ENCODE measurements around the gene RPS6KC1. TPM values are rescaled to one million over a fixed set of nuclear protein-coding genes. Genes with fewer than 3 reads are reported as not detected.
A peak's percentile ranks its signal among the peaks of the same experiment; 100 is the strongest.

RPS6KC1 gene
- total RNA-seq, 4 donors from 2014 or later: 22.9 to 30.1 (median 26.7) TPM

GRCh38 chr1:213082420-213083111, 31.5 kb downstream of the RPS6KC1 start:
- H3K27ac ChIP-seq: no peak overlapping the region
- DNase-seq (ENCODE audit: low spot score in 2 of 2): no peak
- no peak overlapping the region for H3K4me3 ChIP-seq
- H3K36me3 ChIP-seq: peaks cover 0 to 91% (median 0%) of the 10 kb centered on the region in 3 donors
- TF ChIP-seq CTCF (IDR thresholded peaks at IDR 0.05): no peak
- no peak for TF ChIP-seq EP300 (IDR thresholded peaks at IDR 0.05)
- no peak for TF ChIP-seq POLR2A (IDR thresholded peaks at IDR 0.05)
- WGBS, 2 donors: 91 to 97% methylated on average over 2 of the region's 2 CpGs
- H3K9me3 ChIP-seq: no peaks in the 10 kb centered on the region
- no peaks in the 10 kb centered on the region for H3K27me3 ChIP-seq
- no peaks in the 10 kb centered on the region for H3K4me1 ChIP-seq

GRCh38 chr1:213083112-213083445, 32.0 kb downstream of the RPS6KC1 start:
- DNase-seq (ENCODE audit: low spot score in 2 of 2): no peak
- WGBS, 2 donors: 94 to 96% methylated on average over 3 of the region's 3 CpGs
- no peak for TF ChIP-seq CTCF (IDR thresholded peaks at IDR 0.05)
- TF ChIP-seq POLR2A (IDR thresholded peaks at IDR 0.05): no peak
- TF ChIP-seq EP300 (IDR thresholded peaks at IDR 0.05): no peak
- H3K27me3 ChIP-seq: no peaks in the 10 kb centered on the region
- peaks cover 0 to 96% (median 0%) of the 10 kb centered on the region in 3 donors for H3K36me3 ChIP-seq
- no peaks in the 10 kb centered on the region for H3K4me1 ChIP-seq
- no peak overlapping the region for H3K27ac ChIP-seq
- H3K9me3 ChIP-seq: no peaks in the 10 kb centered on the region
- no peak overlapping the region for H3K4me3 ChIP-seq

- no peaks in the 10 kb centered on the region for H3K9me3 ChIP-seq
- TF ChIP-seq POLR2A (IDR thresholded peaks at IDR 0.05) (no peak), EP300 (IDR thresholded peaks at IDR 0.05) (no peak), CTCF (IDR thresholded peaks at IDR 0.05) (no peak)
Measured at GRCh38 chr1:213087911-213088310, 36.9 kb downstream of the RPS6KC1 start.

GRCh38 chr1:213089924-213090677, 39.1 kb downstream of the RPS6KC1 start:
- Histone ChIP-seq H3K9me3 (no peaks in the 10 kb centered on the region), H3K36me3 (peaks cover 0 to 38% (median 0%) of the 10 kb centered on the region in 3 donors), H3K27ac (no peak overlapping the region), H3K4me1 (peaks cover 0 to 6% (median 0%) of the 10 kb centered on the region in 4 donors), H3K27me3 (no peaks in the 10 kb centered on the region), H3K4me3 (no peak overlapping the region)
- TF ChIP-seq CTCF (IDR thresholded peaks at IDR 0.05): no peak
- no peak for TF ChIP-seq POLR2A (IDR thresholded peaks at IDR 0.05)
- no peak for TF ChIP-seq EP300 (IDR thresholded peaks at IDR 0.05)
- DNase-seq (ENCODE audit: low spot score in 2 of 2): no peak

More at GRCh38 chr1:213087911-213088310, 36.9 kb downstream of the RPS6KC1 start:
- H3K36me3 ChIP-seq: peaks cover 0 to 60% (median 0%) of the 10 kb centered on the region in 3 donors
- no peaks in the 10 kb centered on the region for H3K27me3 ChIP-seq
- no peak for DNase-seq (ENCODE audit: low spot score in 2 of 2)
- WGBS, 2 donors: 95% methylated on average over 3 of the region's 3 CpGs
- no peak overlapping the region for H3K4me3 ChIP-seq
- H3K4me1 ChIP-seq: no peaks in the 10 kb centered on the region
- no peak overlapping the region for H3K27ac ChIP-seq

GRCh38 chr1:213094446-213094845, 43.4 kb downstream of the RPS6KC1 start:
- TF ChIP-seq CTCF (IDR thresholded peaks at IDR 0.05) (no peak), EP300 (IDR thresholded peaks at IDR 0.05) (no peak), POLR2A (IDR thresholded peaks at IDR 0.05) (no peak)

More at GRCh38 chr1:213094446-213094845, 43.4 kb downstream of the RPS6KC1 start:
- no peaks in the 10 kb centered on the region for H3K27me3 ChIP-seq
- peak overlapping the region in 1 of 4 donors; percentile 33 for H3K27ac ChIP-seq
- no peak overlapping the region for H3K4me3 ChIP-seq
- H3K4me1 ChIP-seq: peaks cover 0 to 6% (median 0%) of the 10 kb centered on the region in 4 donors
- whole genome bisulfite sequencing, 2 donors: 48 to 55% methylated on average over 3 of the region's 3 CpGs
- DNase-seq (ENCODE audit: low spot score in 2 of 2): no peak
- H3K9me3 ChIP-seq: no peaks in the 10 kb centered on the region
- peaks cover 0 to 31% (median 0%) of the 10 kb centered on the region in 3 donors for H3K36me3 ChIP-seq

Data from tibial nerve (tissue), 4 donors.